RCC 7860 (cell line): Measurements from ENCODE around the gene MBP.

Experiments
- DNase-seq: peaks from one replicate; pipeline ENCODE4 v3.0.0-alpha.2; 2015; ENCODE audit warnings: low spot score
- FAIRE-seq: peaks from 2 replicates; lab custom pipeline; 2012; peaks lifted over from hg19 to GRCh38; lab: Jason Lieb, UNC

The MBP gene

DNA sequence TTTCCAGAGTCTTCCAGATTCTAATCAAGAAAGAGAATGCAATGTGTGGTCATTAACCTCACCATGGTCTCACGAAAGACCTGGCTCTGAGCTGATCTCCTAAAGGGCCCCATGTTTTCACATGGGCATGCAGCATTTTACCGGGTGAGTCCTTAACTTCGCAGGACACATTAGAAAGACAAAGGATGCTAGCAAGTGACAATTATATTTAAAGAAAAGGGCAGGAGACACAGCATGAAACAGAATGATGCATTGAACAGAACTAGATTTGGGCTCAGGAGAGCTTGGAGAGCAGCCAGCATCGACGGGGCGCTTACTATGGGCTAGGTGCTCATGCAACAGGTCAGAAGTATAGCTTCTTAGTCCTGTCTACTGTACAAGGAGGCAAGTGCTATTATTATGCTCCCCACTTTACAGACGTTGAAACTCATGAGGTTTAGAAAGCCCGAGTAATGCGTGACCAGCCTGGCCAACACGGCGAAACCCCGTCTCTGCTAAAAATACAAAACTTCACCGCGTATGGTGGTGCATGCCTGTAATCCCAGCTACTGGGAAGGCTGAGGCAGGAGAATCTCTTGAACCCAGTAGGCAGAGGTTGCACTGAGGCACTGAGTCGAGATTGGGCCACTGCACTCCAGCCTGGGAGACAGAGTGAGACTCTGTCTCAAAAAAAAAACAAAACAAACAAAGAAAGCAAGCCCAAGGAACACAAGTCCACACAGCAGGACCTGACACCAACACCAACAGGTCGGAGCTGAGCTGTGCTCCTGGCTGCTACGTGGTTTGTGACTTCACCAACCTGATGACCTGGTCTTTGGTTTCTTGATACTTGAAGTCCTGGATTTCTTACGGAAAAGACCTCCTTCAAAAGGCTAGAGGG is 16.1 kb downstream of the MBP start:
- FAIRE-seq (no peak), DNase-seq (no peak)

DNA sequence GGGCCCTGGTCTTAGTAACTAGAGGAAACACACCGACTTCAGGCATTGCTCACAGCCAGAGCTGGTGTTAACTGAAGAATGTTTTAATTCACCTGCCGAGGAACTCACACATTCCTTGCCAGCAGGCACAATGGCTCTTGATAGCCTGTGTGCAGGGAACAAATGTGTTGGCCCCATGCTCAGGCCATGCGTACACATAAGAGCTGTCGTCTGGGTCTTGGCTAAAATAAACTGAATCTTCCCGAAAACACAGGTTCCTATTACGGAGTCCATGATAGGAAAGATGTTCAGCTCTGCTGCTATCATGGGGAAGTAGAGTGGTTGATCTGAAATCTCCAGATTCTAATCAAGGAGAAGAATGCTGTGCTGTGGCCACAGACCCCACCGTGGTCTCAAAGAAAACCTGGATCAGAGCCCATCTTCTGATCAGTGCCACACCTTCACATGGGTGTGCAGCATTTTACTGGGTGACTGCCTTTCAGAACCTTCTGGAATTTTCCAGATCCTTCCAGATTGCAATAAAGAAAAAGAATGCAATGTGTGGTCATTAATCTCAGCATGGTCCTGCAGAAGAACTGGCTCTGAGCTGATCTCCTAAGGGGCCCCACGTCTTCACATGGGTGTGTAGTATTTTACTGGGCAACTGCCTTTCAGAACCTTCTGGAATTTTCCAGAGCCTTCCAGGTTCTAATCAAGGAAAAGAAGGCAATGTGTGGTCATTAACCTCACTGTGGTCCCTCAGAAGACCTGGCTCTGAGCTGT is 17.2 kb downstream of the MBP start:
- peak; percentile 41 for DNase-seq

GRCh38 chr18:77114415-77115191 is 18.0 kb downstream of the MBP start:
- peak; percentile 90 for FAIRE-seq

More for the DNA sequence above, 17.2 kb downstream of the MBP start:
- FAIRE-seq, result no peak

GRCh38 chr18:77114152-77114414 is 18.5 kb downstream of the MBP start:
- DNase-seq, result no peak
- no peak for FAIRE-seq

More at GRCh38 chr18:77114415-77115191, 18.0 kb downstream of the MBP start:
- DNase-seq, result peak; percentile 97

- DNase-seq (no peak), FAIRE-seq (no peak)
Observed at GRCh38 chr18:77113361-77114151, 19.0 kb downstream of the MBP start.

GRCh38 chr18:77112747-77113092 is 19.9 kb downstream of the MBP start:
- DNase-seq (no peak), FAIRE-seq (no peak)

DNA sequence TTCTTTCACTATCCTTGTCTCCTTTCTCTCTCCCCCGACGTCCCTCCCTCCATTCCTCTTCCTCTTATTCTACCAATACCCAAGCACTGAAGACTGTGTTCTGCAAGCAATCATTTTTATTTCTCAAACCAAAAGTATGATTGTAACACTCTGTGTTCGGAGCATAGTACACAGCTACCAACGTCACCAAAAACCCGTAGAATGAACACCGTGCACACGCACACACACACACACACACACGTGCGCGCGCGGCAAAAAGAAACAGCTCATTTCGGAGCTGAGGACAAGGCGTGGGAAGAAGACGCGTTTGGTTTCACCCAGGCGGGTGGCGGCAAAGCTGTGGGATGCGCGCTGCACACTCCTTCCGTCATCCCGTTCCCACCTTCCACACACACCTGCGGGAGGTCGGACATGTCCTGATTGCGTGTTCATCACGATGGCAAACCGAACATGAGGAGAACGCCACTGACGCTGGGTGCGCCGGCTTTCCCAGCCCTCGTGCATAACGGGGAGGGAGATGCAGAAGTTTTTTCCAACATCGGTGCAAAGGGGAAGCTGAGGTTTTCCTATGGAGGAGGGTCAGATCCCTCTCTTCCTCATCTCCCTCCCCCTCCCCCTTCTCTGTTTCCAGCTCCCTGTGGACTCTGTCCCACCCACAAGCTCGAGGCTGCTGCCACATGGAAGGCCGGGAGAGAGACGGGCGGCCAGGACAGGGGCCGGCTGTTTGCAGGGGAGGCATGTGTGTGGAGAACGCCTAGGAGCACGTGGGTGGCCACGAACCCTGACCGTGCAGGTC is 20.4 kb downstream of the MBP start:
- DNase-seq (no peak), FAIRE-seq (no peak)

- DNase-seq (no peak), FAIRE-seq (no peak)
Observed at GRCh38 chr18:77111449-77111848, 21.1 kb downstream of the MBP start.

DNA sequence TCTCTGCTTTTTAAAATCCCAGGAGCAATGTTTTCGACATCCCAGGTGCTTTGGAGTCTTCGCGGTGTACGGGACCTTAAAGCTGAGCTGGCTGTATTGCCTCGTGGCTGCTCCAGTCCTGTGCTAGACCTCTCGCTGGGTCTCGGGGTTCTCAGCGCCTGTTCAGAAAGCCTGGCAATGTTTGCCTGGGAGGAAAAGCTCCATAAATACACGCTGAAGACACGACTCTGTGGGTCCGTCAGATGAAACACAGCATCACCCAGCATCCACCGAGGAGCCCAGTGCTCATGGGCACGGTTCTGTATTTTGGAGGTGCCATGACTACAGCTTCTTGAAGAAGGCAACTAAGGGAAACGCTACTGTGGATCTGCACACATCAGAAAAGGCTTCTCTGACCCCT is 21.6 kb downstream of the MBP start:
- no peak for DNase-seq
- no peak for FAIRE-seq

DNA sequence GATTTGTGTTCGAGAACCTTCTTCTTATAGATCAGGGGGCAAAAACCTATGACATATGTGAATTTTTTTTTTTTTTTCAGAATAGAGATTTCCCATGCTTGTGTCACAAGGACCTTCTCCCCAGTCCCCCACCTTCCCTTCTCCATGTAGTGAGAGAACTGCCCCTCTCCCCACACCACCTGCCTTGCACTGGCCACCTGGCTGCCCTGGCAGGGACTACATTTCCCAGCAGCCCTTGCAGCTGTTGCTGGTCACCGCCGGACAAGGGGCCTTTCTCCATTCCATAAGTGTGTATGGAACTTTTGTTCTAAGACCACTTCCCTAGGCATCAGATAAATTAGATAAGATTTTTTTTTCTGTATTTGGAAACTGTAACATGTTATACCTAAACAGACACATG is 22.2 kb downstream of the MBP start:
- no peak for FAIRE-seq
- no peak for DNase-seq

DNA sequence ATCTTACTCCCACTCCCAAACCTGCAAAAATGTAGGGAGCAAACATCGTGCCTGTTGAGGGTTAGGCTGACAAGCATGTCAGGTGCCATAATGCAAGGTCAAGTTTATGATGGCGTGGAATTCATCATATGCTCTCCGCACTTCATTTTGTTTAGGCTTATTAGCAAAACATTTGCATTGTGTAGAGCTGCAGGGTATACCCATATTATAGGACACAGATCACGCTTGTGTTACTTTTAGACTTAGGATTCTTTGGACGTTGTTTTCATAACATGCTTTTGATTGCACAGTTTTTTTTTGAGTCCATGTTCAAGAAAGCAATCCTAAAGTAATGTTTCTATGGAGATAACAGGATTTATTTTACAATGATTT is 22.9 kb downstream of the MBP start:
- no peak for DNase-seq
- FAIRE-seq, result no peak

GRCh38 chr18:77108821-77109647 is 23.5 kb downstream of the MBP start:
- FAIRE-seq (no peak), DNase-seq (no peak)

DNA sequence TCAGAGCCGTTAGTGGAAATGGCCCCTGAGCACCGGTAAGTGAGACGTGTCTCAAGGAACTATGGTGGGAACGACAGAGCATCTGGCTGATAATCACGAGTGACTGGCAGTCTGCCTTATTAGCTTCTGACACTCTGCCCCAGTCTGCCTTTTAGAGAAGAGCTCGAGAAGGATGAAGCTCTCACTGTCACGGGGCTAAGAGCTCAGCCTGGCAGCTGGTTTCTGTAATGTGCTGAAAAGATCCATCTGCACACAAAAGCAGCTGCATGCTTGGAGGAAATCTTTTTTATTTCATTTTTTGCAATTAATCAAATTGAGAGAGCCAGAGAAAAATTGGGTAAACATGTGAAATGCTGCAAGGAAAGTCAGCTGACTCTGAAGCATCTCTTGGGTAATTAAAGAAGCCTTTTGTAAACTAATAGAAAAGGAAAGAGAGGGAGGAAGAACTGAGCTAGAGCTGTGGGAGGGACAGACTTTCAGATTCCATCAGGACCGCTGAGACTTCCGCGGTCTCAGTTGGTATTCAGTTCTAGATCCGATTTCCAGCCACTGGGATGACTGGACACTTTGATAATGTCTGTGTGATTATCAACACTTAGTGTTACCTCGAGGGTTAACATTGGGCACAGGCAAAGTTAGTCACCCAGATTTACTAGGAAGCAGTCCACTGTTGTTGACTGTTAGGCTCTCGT is 24.4 kb downstream of the MBP start:
- DNase-seq (peak; percentile 79), FAIRE-seq (peak; percentile 85)

DNA sequence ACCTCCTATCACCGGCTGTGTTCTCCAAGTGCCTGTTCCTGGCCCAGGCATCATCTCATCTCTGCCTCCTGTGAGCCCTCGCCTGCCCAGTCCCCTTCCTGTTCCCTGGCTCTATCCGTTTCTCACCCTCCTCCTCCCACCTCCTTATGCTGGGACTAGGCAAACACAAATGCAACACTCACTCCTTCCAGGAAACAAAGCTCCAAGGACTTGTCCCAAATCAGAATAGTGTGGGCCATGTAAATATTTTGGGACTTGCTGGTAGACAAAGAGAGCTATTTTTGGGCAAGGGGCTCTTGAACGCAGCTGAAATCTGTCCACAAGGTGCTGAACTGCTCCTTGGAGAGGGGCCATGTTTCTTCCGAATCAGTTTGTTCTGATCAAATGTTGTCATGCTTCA is 25.3 kb downstream of the MBP start:
- no peak for FAIRE-seq
- DNase-seq, result no peak

- DNase-seq (no peak), FAIRE-seq (no peak)
Observed at GRCh38 chr18:77106331-77106730, 26.3 kb downstream of the MBP start.

DNA sequence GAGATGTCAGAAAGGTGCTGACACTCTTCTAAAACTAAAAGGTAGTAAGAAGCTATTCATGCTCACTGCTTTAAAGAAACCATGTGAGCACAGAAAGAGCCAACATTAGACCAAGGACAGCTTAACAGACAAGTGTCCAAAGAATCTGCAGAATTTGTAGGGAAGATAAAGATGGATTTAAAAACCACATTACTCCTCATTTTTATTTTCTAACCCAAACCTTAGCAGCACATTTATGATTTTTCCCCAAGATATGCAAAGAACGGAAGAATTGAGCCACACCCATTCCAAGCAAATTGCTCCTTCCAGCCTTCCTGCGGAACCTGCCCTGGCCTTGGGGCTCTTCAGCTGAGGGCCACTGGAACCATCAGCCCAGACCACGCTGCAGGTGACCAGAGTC is 26.9 kb downstream of the MBP start:
- FAIRE-seq (no peak), DNase-seq (no peak)

DNA sequence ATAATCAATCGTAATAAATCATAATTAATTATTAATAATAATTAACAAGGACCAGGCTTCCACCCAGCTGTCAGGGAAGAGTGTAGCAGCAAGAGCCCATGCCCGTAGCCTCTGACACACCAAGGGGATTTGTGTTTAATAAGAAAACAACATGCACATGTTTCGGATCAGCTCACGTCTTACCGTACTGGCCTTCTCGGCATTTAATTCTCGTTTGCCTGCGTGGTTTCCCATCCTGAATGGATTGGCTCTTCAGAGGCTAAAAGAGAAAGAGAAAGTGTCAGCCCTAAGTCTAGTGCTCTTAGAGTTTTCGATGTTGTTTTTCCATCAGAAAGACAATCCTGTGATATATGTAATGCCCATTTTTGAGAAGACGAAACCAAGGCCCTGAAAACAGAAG is 27.6 kb downstream of the MBP start:
- DNase-seq (no peak), FAIRE-seq (no peak)

DNA sequence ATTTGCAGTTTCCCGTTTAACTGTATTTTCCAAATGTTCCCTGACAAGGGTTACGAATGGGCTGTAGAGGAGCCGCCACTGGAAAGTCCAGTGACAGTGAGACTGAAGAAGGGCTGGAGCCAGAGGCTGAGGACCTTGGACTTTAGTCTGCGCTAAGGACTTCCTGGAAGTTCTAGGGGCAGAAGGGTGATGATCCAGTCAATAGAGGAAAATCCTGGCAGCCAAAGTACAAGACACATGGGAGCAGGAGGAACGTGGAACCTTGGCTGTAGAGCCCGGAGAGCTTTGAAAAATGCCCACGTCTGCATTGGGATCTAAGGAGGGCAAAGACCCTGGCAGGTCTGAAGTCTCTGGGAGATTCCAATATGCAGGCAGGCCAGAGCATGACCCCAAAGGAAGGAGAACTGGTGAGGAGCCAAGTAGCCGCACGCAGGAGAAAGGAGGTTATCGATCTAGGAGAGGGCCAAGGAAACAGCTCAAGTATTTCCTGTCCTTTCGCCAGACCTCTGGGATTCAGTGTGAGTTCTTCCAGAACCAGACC is 28.5 kb downstream of the MBP start:
- DNase-seq (no peak), FAIRE-seq (no peak)
